ENCODE data around the gene CIBAR2.

The CIBAR2 gene

DNA sequence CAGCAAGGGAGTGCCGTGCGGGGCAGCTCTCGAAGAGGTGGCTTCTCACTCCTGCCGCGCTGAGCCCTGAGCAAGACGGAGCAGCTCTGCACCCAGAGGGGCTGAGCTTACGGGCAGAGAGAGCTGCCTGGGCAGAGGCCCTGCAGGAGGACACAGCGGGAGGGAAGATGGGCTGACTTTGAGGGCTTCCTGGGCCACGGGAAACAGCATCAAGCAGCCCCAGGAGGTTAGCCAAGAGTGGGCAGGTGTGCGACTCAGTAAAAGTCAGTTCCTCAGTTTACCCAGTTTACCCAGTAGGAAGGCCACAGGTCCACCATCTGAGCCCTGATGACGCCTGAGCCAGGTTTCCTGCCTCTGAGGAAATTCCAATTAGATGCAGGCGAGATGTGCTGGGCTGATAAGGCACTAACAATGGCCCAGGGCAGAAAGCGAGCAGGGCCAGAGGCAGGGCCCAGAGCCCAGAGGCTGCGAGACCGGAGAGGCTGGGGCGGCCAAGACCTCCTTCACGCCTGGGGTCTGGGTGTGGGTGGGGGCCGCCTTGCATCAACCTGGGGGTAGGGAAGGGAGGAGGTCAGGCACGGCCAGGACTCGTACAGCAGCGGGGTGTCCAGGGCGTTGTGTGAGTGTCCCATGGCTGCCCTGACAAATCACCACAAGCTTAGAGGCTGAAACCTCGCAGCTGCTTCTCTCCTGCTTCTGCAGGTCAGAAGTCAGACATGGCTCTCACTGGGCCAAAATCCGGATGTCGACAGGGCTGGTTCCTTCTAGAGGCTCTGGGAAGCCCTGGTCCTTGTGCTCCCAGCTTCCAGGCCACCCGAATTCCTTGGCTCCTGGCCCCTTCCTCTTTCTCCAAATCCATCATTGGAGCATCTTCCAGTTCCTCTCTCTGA is 32.0 kb upstream of the CIBAR2 start:
- H3K4me3 ChIP-seq (ENCODE audit: low read depth, low read length): no peak overlapping the region
- TF ChIP-seq CTCF (IDR thresholded peaks at IDR 0.05; ENCODE audit: low read depth, low read length): no peak

DNA sequence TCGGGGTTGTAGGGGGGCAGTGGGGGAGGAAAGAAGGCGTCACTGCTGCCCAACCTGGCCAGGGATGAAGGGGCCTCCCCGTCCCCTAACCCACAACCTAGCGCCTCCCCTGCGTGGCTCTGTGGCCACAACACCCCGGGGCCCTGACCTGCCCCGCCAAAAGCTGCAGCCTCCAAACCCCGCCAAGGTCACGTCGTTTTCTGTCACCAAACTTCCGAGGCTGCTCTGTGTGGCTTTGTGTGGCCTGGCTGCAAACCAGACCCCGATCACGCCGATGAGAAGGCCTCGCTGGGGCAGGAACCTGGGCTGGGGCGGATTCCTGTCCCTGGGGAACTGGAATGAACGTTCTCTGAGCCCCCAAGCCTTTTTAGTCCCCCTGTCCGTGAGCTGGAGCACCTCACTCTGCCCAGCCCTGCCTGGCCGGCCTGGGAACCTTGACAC is 30.5 kb upstream of the CIBAR2 start:
- no peak for TF ChIP-seq CTCF (IDR thresholded peaks at IDR 0.05; ENCODE audit: low read depth, low read length)
- no peak overlapping the region for H3K4me3 ChIP-seq (ENCODE audit: low read depth, low read length)

DNA sequence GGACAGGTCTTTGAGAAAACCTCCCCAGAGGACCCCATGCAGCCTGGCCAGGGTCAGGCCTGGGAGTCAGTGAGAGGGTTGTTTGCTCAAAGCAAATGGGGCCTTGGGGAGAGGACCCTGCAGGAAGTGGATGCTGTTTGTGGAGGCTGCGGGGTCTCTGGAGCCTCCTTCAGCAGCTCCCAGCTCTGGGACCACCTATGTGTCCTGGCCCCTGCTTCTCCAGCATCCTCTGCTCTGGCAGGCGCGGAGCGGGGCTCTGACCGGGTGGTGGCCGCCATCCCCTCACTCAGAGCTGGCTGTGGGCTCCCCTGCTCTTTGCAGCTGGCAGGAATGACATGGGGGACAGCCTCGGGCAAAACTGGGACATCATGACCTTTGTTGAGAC is 29.8 kb upstream of the CIBAR2 start:
- TF ChIP-seq CTCF (IDR thresholded peaks at IDR 0.05; ENCODE audit: low read depth, low read length): no peak
- H3K4me3 ChIP-seq (ENCODE audit: low read depth, low read length): no peak overlapping the region

- TF ChIP-seq CTCF (IDR thresholded peaks at IDR 0.05; ENCODE audit: low read depth, low read length): no peak
- H3K4me3 ChIP-seq (ENCODE audit: low read depth, low read length): no peak overlapping the region
Observed at GRCh38 chr16:85141491-85142128, 29.3 kb upstream of the CIBAR2 start.

DNA sequence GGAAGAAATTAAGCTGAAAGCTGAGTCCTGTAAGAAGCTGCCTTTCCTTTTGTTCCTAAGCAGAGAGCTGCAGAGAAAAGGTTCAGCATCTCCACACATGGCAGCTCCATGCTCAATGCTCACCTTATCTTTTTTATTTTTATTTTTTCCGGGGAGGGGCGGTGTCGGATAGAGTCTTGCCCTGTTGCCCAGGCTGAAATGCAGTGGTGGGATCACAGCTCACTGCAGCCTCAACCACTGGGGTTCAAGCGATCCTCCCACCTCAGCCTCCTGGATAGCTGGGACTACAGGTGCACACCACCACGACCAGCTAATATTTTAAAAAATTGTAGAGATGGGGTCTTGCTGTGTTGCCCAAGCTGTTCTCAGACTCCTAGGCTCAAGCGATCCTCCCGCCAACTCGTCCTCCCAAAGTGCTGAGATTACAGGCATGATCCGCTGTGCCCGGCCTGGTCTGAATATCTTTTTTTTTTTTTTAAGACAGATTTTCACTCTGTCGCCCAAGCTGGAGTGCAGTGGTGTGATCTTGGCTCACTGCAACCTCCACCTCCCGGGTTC is 28.3 kb upstream of the CIBAR2 start:
- no peak for TF ChIP-seq CTCF (IDR thresholded peaks at IDR 0.05; ENCODE audit: low read depth, low read length)
- H3K4me3 ChIP-seq (ENCODE audit: low read depth, low read length): no peak overlapping the region

- no peak overlapping the region for H3K4me3 ChIP-seq (ENCODE audit: low read depth, low read length)
- no peak for TF ChIP-seq CTCF (IDR thresholded peaks at IDR 0.05; ENCODE audit: low read depth, low read length)
Observed at GRCh38 chr16:85139881-85140339, 27.6 kb upstream of the CIBAR2 start.
